ENCODE data around the gene OR56A3.

GRCh38 chr11:5929571-5930368 lies 12.3 kb upstream of the OR56A3 start:
- no peak for TF ChIP-seq POLR2A (IDR thresholded peaks at IDR 0.05; ENCODE audit: low read depth, low read length)
- TF ChIP-seq USF2 (IDR thresholded peaks at IDR 0.05; ENCODE audit: borderline replicate concordance, low read depth, low read length), result no peak
- TF ChIP-seq BACH1 (IDR thresholded peaks at IDR 0.05; ENCODE audit: borderline replicate concordance), result no peak
- no peak for TF ChIP-seq TAF1 (IDR thresholded peaks at IDR 0.05; ENCODE audit: borderline replicate concordance, low read depth, low read length)
- no peak for TF ChIP-seq EP300 (IDR thresholded peaks at IDR 0.05; ENCODE audit: borderline replicate concordance in 1 of 2, control insufficient read depth in 1 of 2, low read depth in 2 of 2, low read length in 2 of 2)
- TF ChIP-seq PBX3 (IDR thresholded peaks at IDR 0.05; ENCODE audit: insufficient replicate concordance, low read depth, low read length), result no peak
- no peak for TF ChIP-seq PAX5 (IDR thresholded peaks at IDR 0.05; ENCODE audit: borderline replicate concordance, low read depth, low read length)
- TF ChIP-seq GABPA (IDR thresholded peaks at IDR 0.05; ENCODE audit: low read depth), result no peak
- TF ChIP-seq CTCF (IDR thresholded peaks at IDR 0.05 in 2 of 3, conservative IDR thresholded peaks at IDR 0.05 in 1 of 3; ENCODE audit: control insufficient read depth in 2 of 3, extremely low read depth in 1 of 3, insufficient read depth in 1 of 3, low read depth in 3 of 3, low read length in 3 of 3), result no peak

Measured in GM12878 (cell line).